ENCODE data around the gene CSF2RB.

- TF ChIP-seq EZH2 (IDR thresholded peaks at IDR 0.05) (no peak), CTCF (IDR thresholded peaks at IDR 0.05) (no peak), EZH2phosphoT487 (IDR thresholded peaks at IDR 0.05) (no peak)
Observed at GRCh38 chr22:36961626-36962025, 48.2 kb downstream of the CSF2RB start.
